GM12878 (cell line): ENCODE data around the gene ICA1.

ENCODE experiments used
- CEBPB ChIP-seq, 2 experiments: fragments of 150-350 bp in 1 of 2; IDR thresholded peaks; 2 replicates each; pipeline ENCODE4 v1.6.1; 2012 to 2014; ENCODE audit warnings: low read depth in 2 of 2, low read length in 2 of 2, borderline replicate concordance in 1 of 2, inconsistent platforms in 1 of 2
- CREB1 ChIP-seq: IDR thresholded peaks from 2 replicates; pipeline ENCODE4 v1.6.1; 2012; ENCODE audit warnings: low read depth, mild to moderate bottlenecking, inconsistent platforms
- CTCF ChIP-seq, 3 experiments: IDR thresholded peaks in 2 of 3; conservative IDR thresholded peaks in 1 of 3; 2 replicates each; pipeline ENCODE4 v1.5.1; 2011; ENCODE audit warnings: low read depth in 3 of 3, low read length in 3 of 3, mild to moderate bottlenecking in 3 of 3, control low read depth in 2 of 3, moderate library complexity in 2 of 3, inconsistent platforms in 1 of 3, mixed read lengths in 1 of 3; ENCODE audit not compliant: control insufficient read depth in 2 of 3, insufficient read depth in 1 of 3; ENCODE audit errors: extremely low read depth in 1 of 3
- MAX ChIP-seq: IDR thresholded peaks from 2 replicates; pipeline ENCODE4 v1.6.1; 2012; ENCODE audit warnings: low read depth, low read length, improper control_type of control experiment
- NR2C1 ChIP-seq: fragments of 450-650 bp; IDR thresholded peaks from 2 replicates; pipeline ENCODE4 v1.6.1; 2017; ENCODE audit warnings: antibody characterized with exemption, mild to moderate bottlenecking, moderate library complexity
- POLR2A ChIP-seq: IDR thresholded peaks from 2 replicates; pipeline ENCODE4 v1.6.1; 2011; ENCODE audit warnings: low read depth, mild to moderate bottlenecking, low read length
- RBBP5 ChIP-seq: fragments of 200-600 bp; sonication (generic); conservative IDR thresholded peaks from 2 replicates; pipeline ENCODE4 v1.6.1; 2016
- SP1 ChIP-seq: IDR thresholded peaks from one replicate; pipeline ENCODE4 v1.6.1; 2011; ENCODE audit warnings: low read depth, low read length
- TCF12 ChIP-seq: IDR thresholded peaks from 2 replicates; pipeline ENCODE4 v1.6.1; 2011; ENCODE audit warnings: low read depth, mild to moderate bottlenecking, low read length

GRCh38 chr7:8278183-8278582, 16.2 kb upstream of the ICA1 start:
- TF ChIP-seq CEBPB (IDR thresholded peaks at IDR 0.05; ENCODE audit: borderline replicate concordance in 1 of 2, low read depth in 2 of 2, low read length in 2 of 2) (no peak), POLR2A (no peak), RBBP5 (no peak), CTCF (IDR thresholded peaks at IDR 0.05 in 2 of 3, conservative IDR thresholded peaks at IDR 0.05 in 1 of 3; ENCODE audit: control insufficient read depth in 2 of 3, extremely low read depth in 1 of 3, insufficient read depth in 1 of 3, low read depth in 3 of 3, low read length in 3 of 3) (no peak), MAX (no peak), TCF12 (no peak), SP1 (no peak), NR2C1 (no peak), CREB1 (no peak)
